ENCODE measurements around the gene GPR55.

GPR55 gene

GRCh38 chr2:230866756-230867523, 58.1 kb downstream of the GPR55 start:
- peak; percentile 45 for DNase-seq (ENCODE audit: low read depth)

GRCh38 chr2:230865766-230866755, 59.0 kb downstream of the GPR55 start:
- no peak for DNase-seq (ENCODE audit: low read depth)

- DNase-seq (ENCODE audit: low read depth) = no peak
Observed at GRCh38 chr2:230865307-230865765, 59.7 kb downstream of the GPR55 start.

GRCh38 chr2:230864605-230865306, 60.3 kb downstream of the GPR55 start, which contains the start of gene ITM2C:
Gene ITM2C (plus strand): TSS chr2:230864942. CDS start chr2:230865026, 84 bp downstream.
- DNase-seq (ENCODE audit: low read depth) = peak; percentile 54

- DNase-seq (ENCODE audit: low read depth) = no peak
Observed at GRCh38 chr2:230864122-230864604, 60.9 kb downstream of the GPR55 start.

- no peak for DNase-seq (ENCODE audit: low read depth)
Observed at GRCh38 chr2:230863442-230864121, 61.5 kb downstream of the GPR55 start.

GRCh38 chr2:230863031-230863430, 62.0 kb downstream of the GPR55 start:
- no peak for DNase-seq (ENCODE audit: low read depth)

- DNase-seq (ENCODE audit: low read depth) = no peak
Observed at GRCh38 chr2:230862292-230862691, 62.8 kb downstream of the GPR55 start.

GRCh38 chr2:230861552-230862255, 63.3 kb downstream of the GPR55 start:
- no peak for DNase-seq (ENCODE audit: low read depth)

Measured in fibroblast of gingiva (primary cell).